Mammary microvascular endothelial cell (primary cell): ENCODE results near the gene VWA3A. TPM values are rescaled to one million over a fixed set of nuclear protein-coding genes. Genes with fewer than 3 reads are reported as not detected.

ENCODE experiments used
- total RNA-seq: library from RNA; depleted of rRNA; stranded (reverse); fragments of >200 nt; gene quantifications from 2 replicates; pipeline ENCODE4 v1.2.3, GENCODE V29; 2015

VWA3A gene, protein sequence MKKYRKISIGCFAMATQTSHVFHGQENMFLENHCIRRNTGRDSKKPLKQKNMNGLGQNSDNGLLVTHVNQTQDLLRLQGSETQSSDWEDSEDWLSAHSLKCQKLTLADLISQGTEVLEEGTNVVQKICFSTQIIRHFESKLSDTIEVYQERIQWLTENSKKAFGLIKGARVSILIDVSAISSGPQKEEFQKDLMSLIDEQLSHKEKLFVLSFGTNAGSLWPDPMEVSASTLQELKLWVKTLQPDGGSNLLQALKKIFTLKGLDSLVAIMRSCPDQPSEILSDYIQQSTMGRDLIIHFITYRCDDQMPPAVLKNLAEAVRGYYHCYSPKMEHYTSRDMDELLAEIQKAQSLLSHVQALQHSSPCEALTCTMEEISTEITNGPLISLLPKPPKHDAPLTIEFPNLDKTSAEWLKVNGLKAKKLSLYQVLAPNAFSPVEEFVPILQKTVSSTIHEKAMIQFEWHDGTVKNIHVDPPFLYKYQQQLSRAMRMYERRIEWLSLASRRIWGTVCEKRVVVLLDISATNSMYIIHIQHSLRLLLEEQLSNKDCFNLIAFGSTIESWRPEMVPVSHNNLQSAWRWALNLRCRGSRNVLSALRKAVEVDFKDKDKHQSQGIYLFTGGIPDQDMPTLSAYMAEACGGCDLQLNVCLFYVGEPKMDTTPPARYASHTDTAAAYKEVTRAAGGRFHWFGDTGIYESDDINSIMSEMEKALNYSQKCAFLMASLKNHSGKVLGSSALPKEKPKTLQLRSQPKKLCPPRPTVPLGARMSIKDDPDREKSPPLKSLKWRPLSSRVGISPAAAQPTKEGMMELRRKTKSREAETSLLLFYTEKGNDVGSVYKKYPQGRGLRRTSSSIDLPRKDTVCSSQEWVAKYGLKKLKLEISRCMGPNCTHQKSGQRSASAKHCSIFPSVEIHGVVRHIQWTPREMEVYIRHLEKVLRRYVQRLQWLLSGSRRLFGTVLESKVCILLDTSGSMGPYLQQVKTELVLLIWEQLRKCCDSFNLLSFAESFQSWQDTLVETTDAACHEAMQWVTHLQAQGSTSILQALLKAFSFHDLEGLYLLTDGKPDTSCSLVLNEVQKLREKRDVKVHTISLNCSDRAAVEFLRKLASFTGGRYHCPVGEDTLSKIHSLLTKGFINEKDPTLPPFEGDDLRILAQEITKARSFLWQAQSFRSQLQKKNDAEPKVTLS
- total RNA-seq, result not detected in 2 replicates

DNA sequence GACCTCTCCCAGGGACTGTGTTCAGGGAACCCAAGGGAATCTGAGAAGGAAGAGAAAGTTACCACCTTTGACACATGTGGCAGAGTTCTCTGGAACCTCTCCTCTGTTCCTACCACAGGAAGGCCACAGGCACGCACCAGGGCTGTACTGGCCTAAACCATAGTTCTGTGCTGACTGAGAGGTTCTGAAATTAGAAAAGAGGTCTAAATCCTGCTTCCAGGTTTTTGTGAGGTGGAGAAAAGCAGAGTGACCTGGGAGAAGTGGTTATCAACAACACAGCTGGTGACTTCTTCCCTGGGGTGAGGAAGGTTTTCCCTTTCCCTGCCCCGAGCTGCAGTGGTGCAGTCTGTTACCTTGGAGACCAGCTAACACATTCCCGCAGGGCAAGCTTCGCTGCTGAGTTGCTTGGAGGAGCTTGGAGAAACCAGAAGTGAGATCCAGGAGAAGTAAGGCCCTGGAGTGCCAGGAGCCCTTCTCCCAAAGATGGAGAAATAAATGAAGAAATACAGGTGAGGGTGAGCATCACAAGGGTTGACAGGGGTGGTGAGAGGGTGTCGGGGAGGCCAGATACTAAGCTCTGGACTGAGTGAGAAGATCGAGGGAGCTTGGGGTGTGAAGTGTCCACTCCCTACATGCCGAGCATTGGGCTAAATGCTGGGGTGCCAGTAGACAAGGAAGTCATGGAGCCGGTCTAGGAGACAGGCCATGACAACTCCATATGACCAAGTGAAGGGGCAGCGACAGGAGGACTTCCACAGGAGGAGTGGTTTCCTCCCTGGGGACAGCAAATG lies at the start of gene VWA3A:
TSS of gene VWA3A (plus strand) at position 399 of the 791 bp plus-strand sequence. CDS start at position 496, 97 bp downstream.

DNA sequence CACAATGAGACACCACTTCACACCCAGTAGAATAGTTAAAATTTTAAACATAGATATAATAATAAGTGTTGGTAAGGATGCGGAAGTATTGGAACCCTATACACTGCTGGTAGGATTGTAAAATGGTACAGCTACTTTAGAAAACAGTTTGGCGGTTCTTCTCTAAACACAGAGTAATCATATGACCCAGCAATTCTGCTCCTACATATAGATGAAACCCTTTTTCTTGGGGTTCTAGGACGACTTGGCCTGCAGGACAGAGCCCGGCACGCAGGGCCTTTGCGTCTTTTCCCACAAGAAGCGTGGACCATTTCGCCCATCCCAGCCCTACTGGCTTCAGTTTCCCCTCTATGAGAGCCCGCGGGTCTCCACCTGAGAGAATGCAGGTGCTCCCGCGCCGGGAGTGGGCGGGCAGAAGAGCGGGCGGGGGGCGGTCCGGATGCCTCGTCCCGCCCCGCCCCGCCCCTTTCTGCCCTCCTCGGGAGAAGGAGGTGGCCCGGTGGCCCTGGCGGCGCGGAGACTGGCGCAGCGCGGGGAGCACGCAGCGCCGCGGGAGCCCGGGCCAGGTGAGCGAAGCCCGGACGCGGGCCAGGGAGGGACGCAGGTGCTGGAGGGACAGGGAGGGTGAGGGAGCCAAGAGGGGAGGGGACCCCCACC lies 69.8 kb downstream of the VWA3A start, which contains the start of gene SDR42E2:
TSS of gene SDR42E2 (plus strand) at position 508 of the 657 bp plus-strand sequence. CDS start 3,077 bp downstream, outside the sequence.

DNA sequence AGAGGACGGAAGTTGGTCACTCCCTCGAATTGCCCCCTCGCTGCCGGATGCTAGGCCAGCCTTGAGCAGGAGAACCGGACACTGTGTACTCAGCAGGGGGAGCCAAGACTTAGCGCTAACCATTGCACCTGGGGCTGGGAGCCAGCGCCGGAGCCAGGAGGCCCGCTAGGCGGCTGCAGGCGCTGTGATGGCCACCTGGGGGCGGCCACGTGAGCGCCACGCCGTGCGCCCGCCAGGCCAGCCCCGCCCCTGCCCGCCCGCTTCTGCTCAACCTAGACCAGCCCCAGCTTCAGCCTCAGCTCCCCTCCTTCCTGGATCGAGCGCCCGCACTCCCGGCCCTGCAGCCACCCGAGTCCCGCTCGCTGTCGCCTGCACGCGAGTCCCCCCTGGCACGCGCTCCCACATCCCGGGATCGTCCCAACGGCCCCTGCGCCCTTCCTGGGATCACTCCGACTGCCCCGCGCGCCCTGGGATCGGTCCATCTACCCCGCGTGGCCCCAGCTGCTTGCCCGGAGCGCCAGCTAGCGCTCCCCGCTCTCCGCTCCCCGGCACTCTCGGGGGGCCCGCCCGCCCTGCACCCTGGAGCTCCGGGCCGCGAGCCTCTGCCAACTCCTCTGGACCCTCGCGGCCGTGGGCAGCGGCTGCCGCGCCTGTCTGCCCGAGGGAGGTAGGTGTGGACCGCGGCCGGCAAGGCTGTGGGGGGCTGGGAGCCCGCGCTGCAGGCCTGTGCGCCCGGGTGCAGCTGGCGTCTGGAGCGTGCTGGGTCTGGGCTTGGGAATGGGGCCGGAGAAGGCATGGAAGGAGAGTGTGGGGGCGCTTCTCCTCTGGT lies 113.9 kb downstream of the VWA3A start, which contains the start of gene EEF2K:
TSS of gene EEF2K (plus strand) at position 266 of the 829 bp plus-strand sequence. CDS start 19,452 bp downstream, outside the sequence.

Other genes with a start within 250 kb of the VWA3A start
- 4.7 and 5.4 TPM in 2 replicates for gene NPIPB4, start 234.8 kb upstream of the VWA3A start, total RNA-seq
- 138 and 174 TPM in 2 replicates for gene UQCRC2, start 139.2 kb upstream of the VWA3A start, total RNA-seq
- gene PDZD9, start 91.4 kb upstream of the VWA3A start, total RNA-seq, result not detected in 2 replicates
- gene MOSMO, start 84.4 kb upstream of the VWA3A start, total RNA-seq, result 26.9 and 28.9 TPM in 2 replicates
- not detected in 2 replicates for gene SDR42E2, start 70.0 kb downstream of the VWA3A start, total RNA-seq
- 21.1 and 22.8 TPM in 2 replicates for gene EEF2K, start 113.7 kb downstream of the VWA3A start, total RNA-seq
- gene POLR3E, start 204.9 kb downstream of the VWA3A start, total RNA-seq, result 29.3 and 40.8 TPM in 2 replicates